K562 (cell line): Measurements from ENCODE around the gene NDUFV3. TPM values are rescaled to one million over a fixed set of nuclear protein-coding genes. Genes with fewer than 3 reads are reported as not detected.

Source experiments
- ATAC-seq: fragments of 200-7000 bp; cut with Tn5 transposase; 3 replicates; pipeline ENCODE4 v1.9.1; 2020; ENCODE audit warnings: moderate library complexity
- BruUV-seq: library from RNA; stranded (reverse); fragments of 400-500 nt; replicated peaks from 2 replicates; lab custom pipeline; 2021; lab: Mats Ljungman, UMichigan
- CTCF ChIA-PET: fragments of 300-600 bp; formaldehyde crosslinking; extraction: SDS; loops from one replicate; lab custom pipeline; 2021; ENCODE audit warnings: low intra/inter-chr PET ratio; lab: Yijun Ruan, JAX
- POLR2A ChIA-PET: fragments of 300-600, 350-650 bp; sonication (Branson Sonifier 250); formaldehyde crosslinking; extraction: SDS; loops from one replicate; lab custom pipeline; 2021; ENCODE audit warnings: antibody characterized with exemption, inconsistent platforms; lab: Yijun Ruan, JAX
- DNase-seq, 4 experiments: peaks; one replicate each; pipeline versions ENCODE4 v3.0.0 to v3.0.0-alpha.2; 2011 to 2018; ENCODE audit warnings: low spot score in 3 of 4, mixed read lengths in 3 of 4; ENCODE audit errors: extremely low read depth in 1 of 4
- FAIRE-seq: peaks from 2 replicates; lab custom pipeline; 2011; peaks lifted over from hg19 to GRCh38; lab: Jason Lieb, UNC
- H2AFZ ChIP-seq: 2 replicates; pipeline ENCODE4 v1.6.0; 2011; ENCODE audit warnings: low read depth, low read length, control low read depth, inconsistent platforms
- H3K27ac ChIP-seq: fragments of 200-600 bp; 3 replicates; pipeline ENCODE4 v1.8.0; 2011; ENCODE audit warnings: low read depth, mild to moderate bottlenecking, control low read depth, inconsistent platforms, low read length, moderate library complexity, mixed read lengths; ENCODE audit errors: extremely low read depth
- H3K27me3 ChIP-seq, 2 experiments: fragments of 300-600 bp in 1 of 2; 2 replicates in 1 of 2; 3 replicates in 1 of 2; pipeline versions ENCODE4 v1.6.0 to v1.8.0; 2011; ENCODE audit warnings: inconsistent platforms in 2 of 2, low read length in 2 of 2, mild to moderate bottlenecking in 1 of 2, mixed read lengths in 1 of 2, moderate library complexity in 1 of 2; ENCODE audit not compliant: control insufficient read depth in 2 of 2, insufficient read depth in 2 of 2
- H3K36me3 ChIP-seq: fragments of 300-600 bp; 3 replicates; pipeline ENCODE4 v1.8.0; 2011; ENCODE audit warnings: mild to moderate bottlenecking, low read length, inconsistent platforms; ENCODE audit not compliant: control insufficient read depth, insufficient read depth
- H3K4me1 ChIP-seq, 2 experiments: fragments of 200-600 bp in 1 of 2; replicated peaks in 1 of 2; 2 replicates in 1 of 2; 3 replicates in 1 of 2; pipeline versions ENCODE4 v1.5.1 to v1.8.0; 2011; ENCODE audit warnings: inconsistent platforms in 2 of 2, low read length in 2 of 2, mild to moderate bottlenecking in 1 of 2, mixed read lengths in 1 of 2, moderate library complexity in 1 of 2; ENCODE audit not compliant: control insufficient read depth in 2 of 2, insufficient read depth in 2 of 2
- H3K4me2 ChIP-seq: 2 replicates; pipeline ENCODE4 v1.6.1; 2011; ENCODE audit warnings: low read length, control low read depth, inconsistent platforms, mixed read lengths; ENCODE audit not compliant: insufficient read depth
- H3K4me3 ChIP-seq: fragments of 200-600 bp; sonication (generic), shearing (Covaris generic); 2 replicates; pipeline ENCODE4 v1.5.1; 2016; ENCODE audit warnings: control low read depth, inconsistent platforms
- H3K79me2 ChIP-seq: fragments of 200-600 bp; 3 replicates; pipeline ENCODE4 v1.8.0; 2011; ENCODE audit warnings: low read length, inconsistent platforms; ENCODE audit not compliant: control insufficient read depth, insufficient read depth
- H3K9ac ChIP-seq, 2 experiments: 2 replicates each; pipeline versions ENCODE4 v1.6.0 to v1.6.1; 2011; ENCODE audit warnings: low read depth in 2 of 2, low read length in 2 of 2, control low read depth in 1 of 2, inconsistent platforms in 1 of 2, mild to moderate bottlenecking in 1 of 2, mixed read lengths in 1 of 2; ENCODE audit not compliant: insufficient read depth in 1 of 2
- H3K9me1 ChIP-seq: one replicate; pipeline ENCODE4 v1.6.0; 2011; ENCODE audit warnings: inconsistent platforms, mild to moderate bottlenecking, low read length, moderate library complexity; ENCODE audit not compliant: control insufficient read depth, insufficient read depth
- H3K9me3 ChIP-seq: replicated peaks from 2 replicates; pipeline ENCODE4 v1.5.1; 2011; ENCODE audit warnings: low read depth, low read length, inconsistent platforms; ENCODE audit not compliant: control insufficient read depth, insufficient read depth
- H4K20me1 ChIP-seq: replicated peaks from 2 replicates; pipeline ENCODE4 v1.6.1; 2011; ENCODE audit warnings: low read length, inconsistent platforms, mixed read lengths; ENCODE audit not compliant: control insufficient read depth, insufficient read depth
- ATF7 ChIP-seq: fragments of 450-650 bp; IDR thresholded peaks from 2 replicates; pipeline ENCODE4 v1.7.1; 2014; ENCODE audit warnings: mild to moderate bottlenecking, moderate library complexity
- RBFOX2 ChIP-seq: fragments of 200-400 bp; formaldehyde crosslinking; IDR thresholded peaks from 2 replicates; pipeline ENCODE4 v1.6.1; 2017; ENCODE audit warnings: low read depth, mild to moderate bottlenecking, low read length, moderate library complexity
- SIRT6 ChIP-seq: IDR thresholded peaks from one replicate; pipeline ENCODE4 v1.6.1; 2012; ENCODE audit warnings: low read depth, mild to moderate bottlenecking, control low read depth, inconsistent platforms, low read length, moderate library complexity
- WGBS: fragments of 100-300 bp; shearing (Covaris generic); methylation state at CpG from one replicate; pipeline ENCODE4 v1.1.6; 2016; ENCODE audit warnings: low coverage, mixed read lengths; ENCODE audit not compliant: insufficient coverage; ENCODE audit errors: missing lambda C conversion rate; 5-methylcytosine and 5-hydroxymethylcytosine counted together
- in situ Hi-C: fragments of 300-500 bp; cut with MboI; formaldehyde crosslinking; loops from 4 replicates; pipeline ENCODE4 v1.15.0; 2018; ENCODE audit warnings: inconsistent platforms, mixed read lengths
- intact Hi-C: fragments of 100-400 bp; cut with micrococcal nuclease; formaldehyde crosslinking; loops from 2 replicates; pipeline ENCODE4 v1.14.2; 2022
- polyA plus RNA-seq, 8 experiments: library from polyadenylated mRNA; depleted of rRNA in 4 of 8; stranded (reverse) in 5 of 8; unstranded in 3 of 8; fragments of >200 nt; fragmentation: Nextera tagmentation in 2 of 8; fragmentation: Illumina TruSeq in 1 of 8; extraction: Ambion mirVana in 2 of 8; extraction: Trizol in 1 of 8; gene quantifications; 2 replicates each; pipeline versions ENCODE4 v1.2.1 to v1.2.3, GENCODE V29; 2011 to 2014; ENCODE audit warnings: inconsistent platforms in 1 of 8, missing spikeins in 1 of 8
- total RNA-seq, 7 experiments: library from RNA; depleted of rRNA in 6 of 7; stranded (reverse); fragments of >200 nt in 6 of 7; fragmentation: Illumina TruSeq in 2 of 7; extraction: Trizol in 2 of 7; gene quantifications; 2 replicates each; pipeline versions ENCODE4 v1.2.1 to v1.2.3, GENCODE V29; 2011 to 2021; ENCODE audit warnings: low replicate concordance in 1 of 7
- TF ChIP-seq, protein P1 (sequence below): fragments of 450-650 bp; IDR thresholded peaks from one replicate; pipeline ENCODE4 v1.6.1; 2018; ENCODE audit warnings: mild to moderate bottlenecking, moderate library complexity; ENCODE audit not compliant: partially characterized antibody
- TF ChIP-seq, protein P2 (sequence below): fragments of 250-450 bp; sonication (Bioruptor Pico); IDR thresholded peaks from 2 replicates; pipeline ENCODE4 v1.4.0; 2020; ENCODE audit warnings: borderline replicate concordance
- TF ChIP-seq, protein P3 (sequence below): fragments of 250-450 bp; sonication (Bioruptor Pico); IDR thresholded peaks from 2 replicates; pipeline ENCODE4 v1.5.0; 2020; ENCODE audit warnings: mild to moderate bottlenecking

Gene NDUFV3
- total and polyA plus RNA-seq, 9 of the 15 experiments (the other 6 are each of a cell fraction or from before 2014, with no cell fraction given) = 19.1 to 87.8 (median 74.3) TPM

DNA sequence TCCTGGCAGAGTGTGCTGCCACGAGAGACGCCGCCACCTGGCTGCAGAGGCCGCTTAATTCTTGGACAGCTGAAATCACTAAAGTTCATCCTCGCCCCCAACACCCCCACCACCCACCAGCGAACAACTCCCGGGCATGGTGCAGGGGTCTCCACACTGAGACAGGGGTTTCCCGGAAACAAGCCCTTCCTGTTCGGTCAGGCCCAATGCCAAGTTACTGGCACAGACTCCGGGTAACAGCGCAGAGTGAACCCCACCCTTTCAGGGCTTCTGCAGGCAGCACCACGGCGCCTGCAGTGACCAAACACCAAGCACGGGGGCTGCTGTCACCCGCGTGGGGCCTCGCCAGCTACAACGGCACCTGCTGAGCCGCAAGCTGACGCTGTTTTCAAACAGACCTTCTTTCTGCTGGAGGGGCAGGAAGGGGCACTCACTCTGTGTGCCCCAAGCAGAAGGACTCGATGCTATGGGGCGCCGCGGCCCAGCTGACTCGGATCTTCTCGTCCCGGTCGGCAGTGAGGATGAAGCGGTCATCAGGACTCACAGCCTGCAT, 31.2 kb upstream of the NDUFV3 start:
- no peaks in the 10 kb centered on the region for H3K9me3 ChIP-seq
- no peaks in the 10 kb centered on the region for H3K27me3 ChIP-seq
- DNase-seq (no peak), FAIRE-seq (no peak), ATAC-seq (no peak)
- H3K27ac ChIP-seq = no peak overlapping the region
- peaks cover 95% of the 10 kb centered on the region for H3K36me3 ChIP-seq
- peaks cover 3% of the 10 kb centered on the region for H3K9me1 ChIP-seq
- POLR2A ChIA-PET = interaction anchor here (1.0 kb wide), 1 partner anchor 17 kb away, joined by 5 read pairs; the partner anchor contains the start of gene WDR4
- peaks cover 21% of the 10 kb centered on the region for H4K20me1 ChIP-seq
- H3K9ac ChIP-seq = no peak overlapping the region; a peak in 1 of 4 replicates
- 94% methylated on average over 29 of the region's 29 CpGs for WGBS
- BruUV-seq = no TSS peak
- no peak overlapping the region for H3K4me2 ChIP-seq
- in situ Hi-C loops (no loop called here), intact Hi-C loops (no loop called here)
- H3K4me3 ChIP-seq = no peak overlapping the region
- no peak overlapping the region for H2AFZ ChIP-seq
- CTCF ChIA-PET = no interaction called here
- H3K79me2 ChIP-seq = peaks cover 82% of the 10 kb centered on the region
- peaks cover 0 to 36% of the 10 kb centered on the region in 2 experiments; a peak in 1 of 5 replicates for H3K4me1 ChIP-seq
- peak; percentile 54 for TF ChIP-seq RBFOX2
- TF ChIP-seq, protein P1, sequence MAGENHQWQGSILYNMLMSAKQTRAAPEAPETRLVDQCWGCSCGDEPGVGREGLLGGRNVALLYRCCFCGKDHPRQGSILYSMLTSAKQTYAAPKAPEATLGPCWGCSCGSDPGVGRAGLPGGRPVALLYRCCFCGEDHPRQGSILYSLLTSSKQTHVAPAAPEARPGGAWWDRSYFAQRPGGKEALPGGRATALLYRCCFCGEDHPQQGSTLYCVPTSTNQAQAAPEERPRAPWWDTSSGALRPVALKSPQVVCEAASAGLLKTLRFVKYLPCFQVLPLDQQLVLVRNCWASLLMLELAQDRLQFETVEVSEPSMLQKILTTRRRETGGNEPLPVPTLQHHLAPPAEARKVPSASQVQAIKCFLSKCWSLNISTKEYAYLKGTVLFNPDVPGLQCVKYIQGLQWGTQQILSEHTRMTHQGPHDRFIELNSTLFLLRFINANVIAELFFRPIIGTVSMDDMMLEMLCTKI = no peak
- no peak for TF ChIP-seq ATF7
- TF ChIP-seq, protein P2, sequence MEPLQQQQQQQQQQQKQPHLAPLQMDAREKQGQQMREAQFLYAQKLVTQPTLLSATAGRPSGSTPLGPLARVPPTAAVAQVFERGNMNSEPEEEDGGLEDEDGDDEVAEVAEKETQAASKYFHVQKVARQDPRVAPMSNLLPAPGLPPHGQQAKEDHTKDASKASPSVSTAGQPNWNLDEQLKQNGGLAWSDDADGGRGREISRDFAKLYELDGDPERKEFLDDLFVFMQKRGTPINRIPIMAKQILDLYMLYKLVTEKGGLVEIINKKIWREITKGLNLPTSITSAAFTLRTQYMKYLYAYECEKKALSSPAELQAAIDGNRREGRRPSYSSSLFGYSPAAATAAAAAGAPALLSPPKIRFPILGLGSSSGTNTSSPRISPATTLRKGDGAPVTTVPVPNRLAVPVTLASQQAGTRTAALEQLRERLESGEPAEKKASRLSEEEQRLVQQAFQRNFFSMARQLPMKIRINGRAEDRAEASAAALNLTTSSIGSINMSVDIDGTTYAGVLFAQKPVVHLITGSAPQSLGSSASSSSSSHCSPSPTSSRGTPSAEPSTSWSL = no peak
- TF ChIP-seq SIRT6 = no peak
- TF ChIP-seq, protein P3, sequence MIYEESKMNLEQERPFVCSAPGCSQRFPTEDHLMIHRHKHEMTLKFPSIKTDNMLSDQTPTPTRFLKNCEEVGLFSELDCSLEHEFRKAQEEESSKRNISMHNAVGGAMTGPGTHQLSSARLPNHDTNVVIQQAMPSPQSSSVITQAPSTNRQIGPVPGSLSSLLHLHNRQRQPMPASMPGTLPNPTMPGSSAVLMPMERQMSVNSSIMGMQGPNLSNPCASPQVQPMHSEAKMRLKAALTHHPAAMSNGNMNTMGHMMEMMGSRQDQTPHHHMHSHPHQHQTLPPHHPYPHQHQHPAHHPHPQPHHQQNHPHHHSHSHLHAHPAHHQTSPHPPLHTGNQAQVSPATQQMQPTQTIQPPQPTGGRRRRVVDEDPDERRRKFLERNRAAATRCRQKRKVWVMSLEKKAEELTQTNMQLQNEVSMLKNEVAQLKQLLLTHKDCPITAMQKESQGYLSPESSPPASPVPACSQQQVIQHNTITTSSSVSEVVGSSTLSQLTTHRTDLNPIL (CRISPR knock-in tag) = no peak
